Type B pancreatic cell (in vitro differentiated cells): Measurements from ENCODE around the gene ARHGAP19. TPM values are rescaled to one million over a fixed set of nuclear protein-coding genes. Genes with fewer than 3 reads are reported as not detected.

Experiments used
- DNase-seq: peaks from one replicate; pipeline ENCODE4 v3.0.0; 2021; ENCODE audit warnings: mixed read lengths; ENCODE audit not compliant: unreplicated experiment; ENCODE audit errors: extremely low spot score
- H3K27ac Mint-ChIP-seq: 2 replicates; pipeline ENCODE4 v1.8.0; 2021; ENCODE audit warnings: mild to moderate bottlenecking, mixed read lengths
- H3K27me3 Mint-ChIP-seq: 2 replicates; pipeline ENCODE4 v1.8.0; 2021; ENCODE audit warnings: mixed read lengths
- H3K36me3 Mint-ChIP-seq: 2 replicates; pipeline ENCODE4 v1.8.0; 2021; ENCODE audit warnings: mixed read lengths
- H3K4me1 Mint-ChIP-seq: one replicate; pipeline ENCODE4 v1.8.0; 2021; ENCODE audit warnings: mixed read lengths; ENCODE audit not compliant: unreplicated experiment
- H3K4me3 Mint-ChIP-seq: 2 replicates; pipeline ENCODE4 v1.8.0; 2021; ENCODE audit warnings: mild to moderate bottlenecking, mixed read lengths
- H3K9me3 Mint-ChIP-seq: 2 replicates; pipeline ENCODE4 v1.8.0; 2021; ENCODE audit warnings: mixed read lengths
- CTCF ChIP-seq: fragments of 200-600 bp; sonication (generic); conservative IDR thresholded peaks from 2 replicates; pipeline ENCODE4 v1.5.0; 2021; ENCODE audit warnings: antibody characterized with exemption, mild to moderate bottlenecking
- total RNA-seq: library from RNA; stranded (reverse); gene quantifications from 2 replicates; pipeline ENCODE4 v1.2.1, GENCODE V29; 2021; ENCODE audit warnings: low replicate concordance

ARHGAP19 gene
- total RNA-seq, 1 donor from 2014 or later = 19.8 TPM

GRCh38 chr10:97195706-97196222 is 96.7 kb downstream of the ARHGAP19 start:
- H3K27ac Mint-ChIP-seq = peak overlapping the region; percentile 59
- TF ChIP-seq CTCF = no peak
- H3K36me3 Mint-ChIP-seq = no peaks in the 10 kb centered on the region
- peaks cover 20% of the 10 kb centered on the region for H3K4me1 Mint-ChIP-seq
- peaks cover 54% of the 10 kb centered on the region for H3K27me3 Mint-ChIP-seq
- H3K9me3 Mint-ChIP-seq = no peaks in the 10 kb centered on the region
- DNase-seq = no peak
- peak overlapping the region; percentile 86 for H3K4me3 Mint-ChIP-seq

- Mint-ChIP-seq H3K4me1 (peaks cover 20% of the 10 kb centered on the region), H3K4me3 (no peak overlapping the region), H3K9me3 (no peaks in the 10 kb centered on the region), H3K27ac (no peak overlapping the region), H3K36me3 (no peaks in the 10 kb centered on the region), H3K27me3 (peaks cover 58% of the 10 kb centered on the region)
- DNase-seq = no peak
- no peak for TF ChIP-seq CTCF
Measured at GRCh38 chr10:97192952-97193435, 99.4 kb downstream of the ARHGAP19 start.

GRCh38 chr10:97190450-97190849 is 102.0 kb downstream of the ARHGAP19 start:
- Mint-ChIP-seq H3K9me3 (no peaks in the 10 kb centered on the region), H3K36me3 (no peaks in the 10 kb centered on the region), H3K4me3 (no peak overlapping the region), H3K27me3 (peaks cover 56% of the 10 kb centered on the region), H3K27ac (no peak overlapping the region), H3K4me1 (peaks cover 21% of the 10 kb centered on the region)
- no peak for DNase-seq
- no peak for TF ChIP-seq CTCF

- no peak overlapping the region for H3K4me3 Mint-ChIP-seq
- peaks cover 66% of the 10 kb centered on the region for H3K27me3 Mint-ChIP-seq
Measured at GRCh38 chr10:97188261-97188711, 104.2 kb downstream of the ARHGAP19 start.

GRCh38 chr10:97186911-97187310 is 105.5 kb downstream of the ARHGAP19 start:
- Mint-ChIP-seq H3K4me3 (peak overlapping the region; percentile 87), H3K27me3 (peaks cover 67% of the 10 kb centered on the region), H3K4me1 (peaks cover 35% of the 10 kb centered on the region), H3K27ac (no peak overlapping the region), H3K9me3 (no peaks in the 10 kb centered on the region), H3K36me3 (peaks cover 4% of the 10 kb centered on the region)
- DNase-seq = no peak
- TF ChIP-seq CTCF = no peak

More at GRCh38 chr10:97188261-97188711, 104.2 kb downstream of the ARHGAP19 start:
- Mint-ChIP-seq H3K9me3 (no peaks in the 10 kb centered on the region), H3K4me1 (peaks cover 32% of the 10 kb centered on the region), H3K27ac (no peak overlapping the region), H3K36me3 (peaks cover 2% of the 10 kb centered on the region)
- no peak for DNase-seq
- TF ChIP-seq CTCF = no peak
